Stomach (tissue), 9 donors: ENCODE data around the gene THOC6. TPM values are rescaled to one million over a fixed set of nuclear protein-coding genes. Genes with fewer than 3 reads are reported as not detected.

Source experiments
- DNase-seq, 2 donors: peaks; one replicate each; pipeline versions ENCODE4 v3.0.0 to v3.0.0-alpha.2; 2013 to 2019
- H3K27ac ChIP-seq, 5 donors: fragments of 200-600 bp in 4 of 5; sonication (generic) in 4 of 5; one replicate each; pipeline ENCODE4 v1.5.1; 2013 to 2019; ENCODE audit warnings: mild to moderate bottlenecking in 1 of 5, moderate library complexity in 1 of 5
- H3K27me3 ChIP-seq, 3 donors: fragments of 200-600 bp; sonication (generic); one replicate each; pipeline ENCODE4 v1.5.1; 2017 to 2019; ENCODE audit warnings: mixed run types in 1 of 3
- H3K36me3 ChIP-seq, 4 donors: fragments of 200-600 bp; sonication (generic); 1 replicate in 3 of 4; 2 replicates in 1 of 4; pipeline ENCODE4 v1.5.1; 2016 to 2019
- H3K4me1 ChIP-seq, 4 donors: fragments of 200-600 bp; sonication (generic); one replicate each; pipeline ENCODE4 v1.5.1; 2016 to 2019
- H3K4me3 ChIP-seq, 4 donors: fragments of 200-600 bp; sonication (generic) in 3 of 4; one replicate each; pipeline ENCODE4 v1.5.1; 2016 to 2019; ENCODE audit warnings: mild to moderate bottlenecking in 1 of 4
- H3K9me3 ChIP-seq, 4 donors: fragments of 200-600 bp; sonication (generic); one replicate each; pipeline ENCODE4 v1.5.1; 2016 to 2019
- EP300 ChIP-seq: sonication (generic); formaldehyde crosslinking; IDR thresholded peaks from one replicate; pipeline ENCODE4 v1.6.1; 2017; ENCODE audit warnings: antibody characterized with exemption
- POLR2A ChIP-seq, 4 donors: fragments of 450-650 bp; IDR thresholded peaks; one replicate each; pipeline ENCODE4 v1.6.1; 2016; ENCODE audit warnings: antibody characterized with exemption in 4 of 4, control low read depth in 2 of 4, mild to moderate bottlenecking in 1 of 4, moderate library complexity in 1 of 4
- POLR2AphosphoS5 ChIP-seq, 3 donors: sonication (generic); formaldehyde crosslinking; IDR thresholded peaks; one replicate each; pipeline ENCODE4 v1.6.1; 2016; ENCODE audit warnings: antibody characterized with exemption in 3 of 3
- WGBS, 5 donors: extraction: QIAGEN DNeasy Blood & Tissue Kit in 3 of 5; methylation state at CpG; one replicate each; pipeline versions ENCODE4 v1.1.5 to v1.1.7; 2013 to 2018; 5-methylcytosine and 5-hydroxymethylcytosine counted together
- intact Hi-C: fragments of 100-400 bp; cut with DNase I; formaldehyde crosslinking; loops from one replicate; pipeline ENCODE4 v1.15.1; 2023; ENCODE audit warnings: low total_unique reads
- polyA plus RNA-seq, 3 donors: library from polyadenylated mRNA; stranded (reverse); fragments of 200-250 nt; gene quantifications; one replicate each; pipeline ENCODE4 v1.2.3, GENCODE V29; 2013
- total RNA-seq, 5 donors: library from RNA; depleted of rRNA; stranded (reverse); fragments of >200 nt; gene quantifications; one replicate each; pipeline versions ENCODE4 v1.1.0 to v1.2.3, GENCODE V29; 2014 to 2016
- TF ChIP-seq, protein P1 (sequence below), 7 experiments: fragments of 450-650 bp in 4 of 7; fragments of 200-600 bp in 3 of 7; sonication (generic) in 3 of 7; IDR thresholded peaks; one replicate each; pipeline ENCODE4 v1.5.1; 2016 to 2019; ENCODE audit warnings: antibody characterized with exemption in 7 of 7, control low read depth in 2 of 7, mild to moderate bottlenecking in 1 of 7
- donor health status: healthy with polysubstance abuse.
- donor health status: Bipolar disorder and iron deficiency.
- donor health status: healthy.

The THOC6 gene
- total and polyA plus RNA-seq, 8 donors, result 10.5 to 97.9 (median 22.3) TPM; not detected in 1

GRCh38 chr16:3022684-3023414, 986 bp upstream of the THOC6 start:
- TF ChIP-seq POLR2AphosphoS5 (IDR thresholded peaks at IDR 0.05) (no peak), EP300 (no peak), POLR2A (IDR thresholded peaks at IDR 0.05) (no peak)
- TF ChIP-seq, protein P1, sequence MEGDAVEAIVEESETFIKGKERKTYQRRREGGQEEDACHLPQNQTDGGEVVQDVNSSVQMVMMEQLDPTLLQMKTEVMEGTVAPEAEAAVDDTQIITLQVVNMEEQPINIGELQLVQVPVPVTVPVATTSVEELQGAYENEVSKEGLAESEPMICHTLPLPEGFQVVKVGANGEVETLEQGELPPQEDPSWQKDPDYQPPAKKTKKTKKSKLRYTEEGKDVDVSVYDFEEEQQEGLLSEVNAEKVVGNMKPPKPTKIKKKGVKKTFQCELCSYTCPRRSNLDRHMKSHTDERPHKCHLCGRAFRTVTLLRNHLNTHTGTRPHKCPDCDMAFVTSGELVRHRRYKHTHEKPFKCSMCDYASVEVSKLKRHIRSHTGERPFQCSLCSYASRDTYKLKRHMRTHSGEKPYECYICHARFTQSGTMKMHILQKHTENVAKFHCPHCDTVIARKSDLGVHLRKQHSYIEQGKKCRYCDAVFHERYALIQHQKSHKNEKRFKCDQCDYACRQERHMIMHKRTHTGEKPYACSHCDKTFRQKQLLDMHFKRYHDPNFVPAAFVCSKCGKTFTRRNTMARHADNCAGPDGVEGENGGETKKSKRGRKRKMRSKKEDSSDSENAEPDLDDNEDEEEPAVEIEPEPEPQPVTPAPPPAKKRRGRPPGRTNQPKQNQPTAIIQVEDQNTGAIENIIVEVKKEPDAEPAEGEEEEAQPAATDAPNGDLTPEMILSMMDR (IDR thresholded peaks at IDR 0.05), result no peak
- peak overlapping the region; percentile 89 to 99 (median 98) for H3K27ac ChIP-seq
- intact Hi-C loops, result no loop called here
- H3K36me3 ChIP-seq, result peaks cover 14 to 24% (median 19%) of the 10 kb centered on the region in 4 donors
- peaks cover 0 to 17% (median 12%) of the 10 kb centered on the region in 3 donors for H3K27me3 ChIP-seq
- no peaks in the 10 kb centered on the region for H3K9me3 ChIP-seq
- peak overlapping the region; percentile 54 to 85 (median 72) for H3K4me3 ChIP-seq
- peaks cover 39 to 79% (median 76%) of the 10 kb centered on the region in 4 donors for H3K4me1 ChIP-seq
- 24 to 43% (median 43%) methylated on average over 8 of the region's 8 CpGs for WGBS, 5 donors
- DNase-seq, result peak in 1 of 2 donors; percentile 44

DNA sequence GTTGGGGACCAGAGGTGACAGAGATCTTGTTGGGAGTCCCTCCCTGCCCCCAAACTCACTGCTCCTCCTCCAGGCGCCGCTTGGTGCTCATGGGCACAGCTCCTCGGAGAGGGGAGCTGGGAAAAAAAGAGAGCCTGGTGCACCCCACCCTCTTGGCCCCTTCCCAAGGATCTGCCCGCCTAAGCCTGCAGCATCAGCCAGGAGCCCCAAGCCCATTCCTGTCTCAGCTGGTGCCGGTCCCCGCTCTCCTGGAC, 493 bp upstream of the THOC6 start:
- Histone ChIP-seq H3K27me3 (peaks cover 0 to 13% (median 7%) of the 10 kb centered on the region in 3 donors), H3K4me1 (peaks cover 44 to 79% (median 76%) of the 10 kb centered on the region in 4 donors), H3K9me3 (no peaks in the 10 kb centered on the region), H3K4me3 (peak overlapping the region; percentile 54 to 85 (median 72)), H3K36me3 (peaks cover 14 to 24% (median 19%) of the 10 kb centered on the region in 4 donors), H3K27ac (peak overlapping the region; percentile 89 to 99 (median 98))
- no peak for TF ChIP-seq EP300
- TF ChIP-seq POLR2AphosphoS5 (IDR thresholded peaks at IDR 0.05), result no peak
- TF ChIP-seq POLR2A (IDR thresholded peaks at IDR 0.05), result no peak
- TF ChIP-seq, protein P1 (IDR thresholded peaks at IDR 0.05), result no peak
- peak in 1 of 2 donors; percentile 77 for DNase-seq
- intact Hi-C loops, result no loop called here
- WGBS, 5 donors, result 4 to 31% (median 23%) methylated on average over 4 to 6 of the region's 6 CpGs

DNA sequence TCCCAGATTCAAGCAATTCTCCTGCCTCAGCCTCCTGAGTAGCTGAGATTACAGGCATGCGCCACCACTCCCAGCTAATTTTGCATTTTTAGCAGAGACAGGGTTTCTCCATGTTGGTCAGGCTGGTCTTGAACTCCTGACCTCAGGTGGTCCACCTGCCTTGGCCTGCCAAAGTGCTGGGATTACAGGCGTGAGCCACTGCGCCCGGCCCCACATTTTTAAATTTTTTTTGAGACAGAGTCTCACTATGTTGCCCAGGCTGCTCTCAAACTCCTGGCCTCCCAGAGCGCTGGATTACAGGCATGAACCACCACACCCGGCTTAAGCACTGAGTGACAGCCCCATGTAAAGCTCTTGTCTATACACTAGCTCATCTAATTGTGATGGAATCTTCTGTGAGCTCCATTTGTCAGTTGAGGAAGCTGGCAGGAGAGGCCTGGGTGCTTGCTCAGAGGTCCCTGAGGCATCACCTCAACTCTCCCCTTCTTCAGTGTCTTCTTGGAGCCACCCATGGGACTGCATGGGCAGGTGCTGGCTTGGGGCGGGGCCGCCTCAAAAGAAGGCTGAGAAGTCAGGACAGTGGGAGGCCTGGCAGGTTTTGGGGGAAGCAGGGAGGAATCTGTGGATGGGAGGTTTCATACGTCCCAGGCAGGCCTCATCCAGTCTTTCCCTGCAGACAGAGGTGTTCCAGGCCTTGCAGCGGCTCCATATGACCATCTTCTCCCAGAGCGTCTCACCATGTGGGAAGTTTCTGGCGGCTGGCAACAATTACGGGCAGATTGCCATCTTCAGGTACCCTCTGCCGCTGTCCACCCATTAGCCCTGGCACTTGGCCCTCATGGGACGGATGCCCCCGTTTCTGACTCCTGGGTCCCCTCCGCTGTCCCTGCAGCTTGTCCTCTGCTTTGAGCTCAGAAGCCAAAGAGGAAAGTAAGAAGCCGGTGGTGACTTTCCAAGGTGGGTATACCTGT, 1.5 kb downstream of the THOC6 start:
- Histone ChIP-seq H3K4me1 (peaks cover 44 to 80% (median 73%) of the 10 kb centered on the region in 4 donors), H3K27ac (no peak overlapping the region), H3K27me3 (peaks cover 1 to 21% (median 12%) of the 10 kb centered on the region in 3 donors), H3K36me3 (peaks cover 14 to 35% (median 23%) of the 10 kb centered on the region in 4 donors), H3K9me3 (no peaks in the 10 kb centered on the region), H3K4me3 (peak overlapping the region in 1 of 4 donors; percentile 70)
- intact Hi-C loops, result no loop called here
- WGBS, 5 donors, result 91 to 96% (median 93%) methylated on average over 17 to 18 of the region's 18 CpGs
- DNase-seq, result no peak
- TF ChIP-seq POLR2AphosphoS5 (IDR thresholded peaks at IDR 0.05) (no peak), POLR2A (IDR thresholded peaks at IDR 0.05) (no peak), EP300 (no peak)
- TF ChIP-seq, protein P1 (IDR thresholded peaks at IDR 0.05), result no peak

- DNase-seq, result no peak
- H3K27ac ChIP-seq, result no peak overlapping the region
- H3K36me3 ChIP-seq, result peaks cover 14 to 41% (median 23%) of the 10 kb centered on the region in 4 donors
- no peaks in the 10 kb centered on the region for H3K9me3 ChIP-seq
- peaks cover 42 to 76% (median 67%) of the 10 kb centered on the region in 4 donors for H3K4me1 ChIP-seq
- peaks cover 3 to 28% (median 19%) of the 10 kb centered on the region in 3 donors for H3K27me3 ChIP-seq
- WGBS, 5 donors, result 85 to 93% (median 89%) methylated on average over 8 of the region's 8 CpGs
- TF ChIP-seq, protein P1 (IDR thresholded peaks at IDR 0.05), result no peak
- TF ChIP-seq POLR2AphosphoS5 (IDR thresholded peaks at IDR 0.05) (no peak), EP300 (no peak), POLR2A (IDR thresholded peaks at IDR 0.05) (no peak)
- intact Hi-C loops, result no loop called here
- H3K4me3 ChIP-seq, result no peak overlapping the region
Observed at GRCh38 chr16:3026003-3026378, 2.2 kb downstream of the THOC6 start.
